Renal cortex interstitium (tissue), 11 donors: Measurements from ENCODE around the gene FBXO8. TPM values are rescaled to one million over a fixed set of nuclear protein-coding genes. Genes with fewer than 3 reads are reported as not detected.
A peak's percentile ranks its signal among the peaks of the same experiment; 100 is the strongest.
"Not testable (repeated sequence)": the region's sequence is repeated elsewhere in the genome, so short reads cannot be mapped to it uniquely, and the experiment has no call there.

Experiments used
- DNase-seq, 11 donors: peaks; one replicate each; pipeline ENCODE4 v3.0.0-alpha.2; 2013; ENCODE audit warnings: low read depth in 9 of 11, low spot score in 4 of 11; ENCODE audit errors: extremely low read depth in 1 of 11
- polyA plus RNA-seq, 3 donors: library from polyadenylated mRNA; unstranded; fragments of 120-200 nt; gene quantifications; one replicate each; pipeline ENCODE4 v1.2.1, GENCODE V29; 2013; ENCODE audit not compliant: insufficient read length in 3 of 3

The FBXO8 gene
- polyA plus RNA-seq, 3 donors: 29.5 to 35.6 (median 33.0) TPM

- DNase-seq: not testable (repeated sequence)
Measured at GRCh38 chr4:174261432-174261831, 22.0 kb downstream of the FBXO8 start.

GRCh38 chr4:174260099-174260498 is 23.4 kb downstream of the FBXO8 start:
- peak in 2 of 11 donors; percentile 12 to 13 for DNase-seq

- DNase-seq: no peak
Measured at GRCh38 chr4:174259580-174259979, 23.9 kb downstream of the FBXO8 start.

- DNase-seq: no peak
Measured at GRCh38 chr4:174256277-174256713, 27.2 kb downstream of the FBXO8 start.

- no peak for DNase-seq
Measured at GRCh38 chr4:174255786-174256185, 27.7 kb downstream of the FBXO8 start.

GRCh38 chr4:174255374-174255773 is 28.1 kb downstream of the FBXO8 start:
- DNase-seq: no peak

GRCh38 chr4:174254613-174255012 is 28.9 kb downstream of the FBXO8 start:
- no peak for DNase-seq

- DNase-seq: no peak
Measured at GRCh38 chr4:174252412-174252811, 31.1 kb downstream of the FBXO8 start.

- DNase-seq: no peak
Measured at GRCh38 chr4:174248407-174248806, 35.1 kb downstream of the FBXO8 start.

GRCh38 chr4:174245714-174246113 is 37.8 kb downstream of the FBXO8 start:
- no peak for DNase-seq

- DNase-seq: no peak
Measured at GRCh38 chr4:174244441-174244840, 39.0 kb downstream of the FBXO8 start.

GRCh38 chr4:174241162-174241561 is 42.3 kb downstream of the FBXO8 start:
- DNase-seq: no peak

- DNase-seq: no peak
Measured at GRCh38 chr4:174236359-174236758, 47.1 kb downstream of the FBXO8 start.

- DNase-seq: no peak
Measured at GRCh38 chr4:174230680-174231079, 52.8 kb downstream of the FBXO8 start.

- DNase-seq: no peak
Measured at GRCh38 chr4:174230148-174230547, 53.3 kb downstream of the FBXO8 start.

GRCh38 chr4:174228988-174229387 is 54.5 kb downstream of the FBXO8 start:
- no peak for DNase-seq

- DNase-seq: no peak
Measured at GRCh38 chr4:174225349-174226049, 58.0 kb downstream of the FBXO8 start.

- no peak for DNase-seq
Measured at GRCh38 chr4:174224550-174224949, 58.9 kb downstream of the FBXO8 start.

- no peak for DNase-seq
Measured at GRCh38 chr4:174222266-174222872, 61.1 kb downstream of the FBXO8 start.

- no peak for DNase-seq
Measured at GRCh38 chr4:174218127-174218790, 65.2 kb downstream of the FBXO8 start.
